Epithelial cell of prostate (primary cell): ENCODE measurements around the gene DNMT1.
"Not testable (repeated sequence)": the region's sequence is repeated elsewhere in the genome, so short reads cannot be mapped to it uniquely, and the experiment has no call there.

Experiments
- DNase-seq: peaks from one replicate; pipeline ENCODE4 v3.0.0-alpha.2; 2011; ENCODE audit warnings: low read depth, low spot score
- H3K27ac ChIP-seq: fragments of 450-650 bp; 2 replicates; pipeline ENCODE4 v1.5.1; 2017; ENCODE audit warnings: mild to moderate bottlenecking

The DNMT1 gene

DNA sequence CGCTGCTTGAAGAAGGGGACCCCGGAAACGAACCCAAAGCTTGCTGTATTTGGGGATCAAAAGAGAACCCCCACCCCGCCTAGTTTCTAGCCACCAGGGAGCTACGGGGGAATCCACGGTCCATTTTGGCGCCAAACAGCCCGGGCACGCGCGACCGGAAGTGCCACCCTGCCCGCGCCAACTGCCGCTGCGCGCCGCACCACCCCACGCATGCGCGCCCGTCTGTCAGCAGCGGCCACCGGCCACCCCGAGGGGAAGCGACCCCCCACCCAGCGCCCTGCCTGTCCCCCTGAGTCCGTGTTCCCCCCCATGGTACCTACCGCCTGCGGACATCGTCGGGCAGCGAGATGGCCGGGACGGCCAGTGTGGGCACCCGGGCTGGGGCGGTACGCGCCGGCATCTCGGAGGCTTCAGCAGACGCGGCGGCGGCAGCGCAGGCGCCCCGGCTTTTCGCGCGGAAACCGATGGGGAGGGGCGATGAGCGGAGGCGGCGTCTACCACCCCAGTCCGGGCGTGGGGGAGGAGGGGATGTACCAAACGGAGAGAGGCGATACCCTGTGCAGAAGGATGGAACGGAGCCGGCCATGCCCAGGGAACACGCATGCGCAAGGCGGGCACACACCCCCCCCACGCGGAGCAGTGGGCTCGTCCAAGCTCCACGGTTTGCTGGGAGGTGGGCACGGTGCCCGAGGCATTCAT lies at the start of gene DNMT1:
Gene DNMT1, minus strand, starts transcription at position 454 of the 699 bp plus-strand sequence. Its CDS starts 54 bp downstream, at position 400.
- DNase-seq: peak; percentile 82
- H3K27ac ChIP-seq: peak within 1 kb of the TSS; percentile 72

DNA sequence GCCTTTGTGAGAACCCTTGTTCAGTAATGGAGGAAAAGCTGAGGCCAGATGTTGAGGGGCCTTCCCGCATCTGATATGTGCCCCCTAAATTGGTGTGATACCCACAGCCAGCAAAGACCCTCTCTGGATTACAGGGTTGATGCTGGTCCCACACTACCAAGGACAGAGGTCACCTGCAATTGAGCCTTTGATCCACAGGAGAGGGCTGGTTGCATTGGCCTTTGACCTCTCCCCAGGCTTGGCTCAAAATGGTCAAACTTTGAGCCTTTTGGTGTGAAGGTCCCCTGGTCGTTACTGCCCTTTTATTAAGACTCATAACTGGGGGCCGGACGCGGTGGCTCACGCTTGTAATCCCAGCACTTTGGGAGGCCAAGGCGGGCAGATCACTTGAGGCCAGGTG lies 48.9 kb upstream of the DNMT1 start:
- no peak for DNase-seq
- H3K27ac ChIP-seq: no peak overlapping the region

DNA sequence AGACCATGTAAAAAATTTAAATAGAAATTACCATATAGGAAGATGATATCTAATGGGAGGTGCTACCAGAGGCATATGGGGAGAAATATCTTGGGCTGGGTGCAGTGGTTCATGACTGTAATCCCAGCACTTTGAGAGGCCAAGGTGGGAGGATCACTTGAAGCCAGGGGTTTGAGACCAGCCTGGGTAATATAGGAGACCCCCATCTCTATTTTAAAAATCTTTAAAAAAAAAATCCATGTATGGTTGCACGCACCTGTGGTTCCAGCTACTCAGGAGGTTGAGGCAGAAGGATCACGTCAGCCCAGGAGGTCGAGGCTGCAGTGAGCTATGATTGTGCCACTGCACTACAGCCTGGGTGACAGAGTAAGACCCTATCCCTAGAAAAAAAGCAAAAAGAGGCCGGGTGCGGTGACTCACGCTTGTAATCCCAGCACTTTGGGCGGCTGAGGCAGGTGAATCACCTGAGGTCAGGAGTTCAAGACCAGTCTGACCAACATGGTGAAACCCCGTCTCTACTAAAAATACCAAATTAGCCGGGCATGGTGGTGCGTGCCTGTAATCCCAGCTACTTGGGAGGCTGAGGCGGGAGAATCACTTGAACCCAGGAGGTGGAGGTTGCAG lies 47.2 kb upstream of the DNMT1 start:
- DNase-seq, H3K27ac ChIP-seq: not testable (repeated sequence)

DNA sequence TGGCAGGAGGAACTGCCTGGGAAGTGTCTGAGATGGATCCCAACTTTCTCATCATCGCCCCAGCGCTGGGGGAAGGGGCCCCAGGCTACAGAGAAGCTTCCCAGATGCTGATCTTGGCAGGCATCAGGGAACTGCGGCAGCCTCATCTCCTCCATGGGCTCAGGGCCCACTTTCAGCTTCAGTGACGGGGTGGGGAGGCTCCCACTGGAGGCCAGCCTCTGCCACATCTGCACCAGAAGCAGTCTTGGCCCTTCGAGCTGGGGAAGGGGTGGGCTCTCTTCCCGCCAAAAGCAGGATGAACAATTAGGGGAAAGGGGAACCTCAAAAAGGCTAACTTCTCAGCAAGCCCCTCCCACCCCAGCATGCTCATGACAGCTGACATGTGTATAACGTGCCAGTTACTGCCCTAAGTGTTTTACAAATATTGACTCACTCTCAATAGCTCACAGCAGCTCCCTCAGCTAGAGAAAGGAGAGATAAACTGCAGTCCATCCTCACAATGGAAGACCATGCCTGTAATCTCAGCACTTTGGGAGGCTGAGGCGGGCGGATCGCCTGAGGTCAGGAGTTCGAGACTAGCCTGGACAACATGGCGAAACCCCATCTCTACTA lies 43.5 kb upstream of the DNMT1 start:
- H3K27ac ChIP-seq: no peak overlapping the region
- DNase-seq: no peak

DNA sequence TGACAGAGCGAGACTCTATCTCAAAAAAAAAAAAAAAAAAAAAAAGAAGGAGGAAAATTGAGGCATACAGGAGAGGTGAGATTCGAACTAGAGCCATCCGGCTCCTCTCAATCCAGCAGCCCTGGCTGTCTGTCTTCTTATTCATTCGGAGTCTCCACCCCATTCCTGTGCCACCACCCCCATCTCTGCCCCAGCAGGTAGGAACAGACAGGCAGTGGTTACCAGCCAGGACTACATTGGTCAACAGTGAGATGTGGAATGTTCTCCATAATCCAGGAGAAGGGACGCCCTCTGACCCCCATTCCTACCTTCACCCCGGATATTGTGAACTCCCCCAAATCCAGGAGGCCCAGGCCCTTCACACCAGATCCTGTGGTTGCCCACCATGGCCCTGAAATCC lies 42.9 kb upstream of the DNMT1 start:
- DNase-seq: no peak
- no peak overlapping the region for H3K27ac ChIP-seq

DNA sequence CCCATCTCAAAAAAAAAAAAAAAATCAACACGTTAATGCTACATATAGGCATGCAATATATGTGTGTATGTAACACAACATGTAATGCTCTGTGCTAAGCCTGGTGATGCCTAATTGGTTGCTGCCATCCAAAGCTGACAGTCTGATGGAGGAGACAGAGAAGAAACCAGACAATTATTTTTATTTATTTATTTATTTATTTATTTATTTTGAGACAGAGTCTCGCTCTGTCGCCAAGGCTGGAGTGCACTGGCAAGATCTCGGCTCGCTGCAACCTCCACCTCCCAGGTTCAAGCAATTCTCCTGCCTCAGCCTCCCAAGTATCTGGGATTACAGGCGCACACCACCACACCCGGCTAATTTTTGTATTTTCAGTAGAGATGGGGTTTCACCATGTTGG lies 40.7 kb upstream of the DNMT1 start:
- not testable (repeated sequence) for H3K27ac ChIP-seq, DNase-seq

DNA sequence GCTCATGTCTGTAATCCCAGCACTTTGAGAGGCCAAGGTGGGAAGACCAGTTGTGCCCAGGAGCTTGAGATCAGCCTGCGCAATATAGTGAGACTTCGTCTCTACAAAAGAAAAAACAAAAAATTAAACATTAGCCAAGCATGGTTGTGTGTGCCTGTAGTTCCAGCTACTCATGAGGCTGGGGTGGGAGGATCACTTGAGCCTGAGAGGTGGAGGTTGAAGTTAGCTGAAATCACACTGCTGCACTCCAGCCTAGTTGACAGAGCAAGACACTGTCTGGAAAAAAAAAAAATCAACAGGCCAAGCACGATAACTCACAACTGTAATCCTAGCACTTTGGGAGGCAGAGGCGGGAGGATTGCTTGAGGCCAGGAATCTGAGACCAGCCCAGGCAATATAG lies 40.2 kb upstream of the DNMT1 start:
- no peak for DNase-seq
- no peak overlapping the region for H3K27ac ChIP-seq

DNA sequence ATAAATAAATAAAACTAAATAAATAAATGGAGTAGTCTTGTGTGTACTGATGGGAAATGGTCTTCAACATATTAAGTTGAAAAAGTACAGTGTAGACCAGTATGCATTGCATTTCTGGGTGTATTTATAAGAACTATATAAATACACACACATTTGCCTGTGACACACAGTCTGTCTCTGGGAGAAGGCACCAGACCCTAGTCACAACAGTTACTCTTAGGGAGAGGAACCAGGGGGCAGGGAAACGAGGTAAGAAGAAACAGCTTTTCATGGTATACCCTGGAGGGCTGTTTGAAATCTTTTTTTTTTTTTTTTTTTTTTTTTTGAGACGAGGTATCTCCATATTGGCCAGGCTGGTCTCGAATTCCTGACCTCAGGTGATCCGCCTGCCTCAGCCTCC lies 39.2 kb upstream of the DNMT1 start:
- H3K27ac ChIP-seq: no peak overlapping the region
- DNase-seq: no peak

DNA sequence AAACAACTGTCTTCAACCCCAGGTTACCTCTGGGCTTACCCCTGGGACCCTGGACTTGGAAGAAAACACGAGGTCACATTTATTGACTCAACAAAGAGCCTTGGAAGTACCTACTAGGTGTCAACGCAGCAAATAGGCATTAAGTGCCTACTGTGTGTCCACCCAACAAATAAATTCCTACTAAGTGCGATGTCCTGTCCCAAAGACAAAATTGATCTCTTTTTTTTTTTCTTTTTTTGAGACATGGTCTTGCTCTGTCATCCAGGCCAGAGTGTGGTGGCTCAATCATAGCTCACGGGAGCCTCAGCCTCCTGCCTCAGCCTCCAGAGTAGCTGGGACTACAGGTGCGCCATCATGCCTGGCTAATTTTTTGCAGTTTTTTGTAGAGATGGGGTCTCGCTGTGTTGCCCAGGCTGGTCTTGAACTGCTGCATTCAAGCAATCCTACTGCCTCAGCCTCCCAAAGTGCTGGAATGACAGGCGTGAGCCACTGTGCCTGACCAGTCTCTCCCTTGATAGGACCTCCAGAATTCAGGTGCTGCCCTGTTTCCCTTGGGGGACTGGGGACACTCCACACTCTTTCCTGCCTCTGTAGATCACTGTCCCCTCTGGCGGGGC lies 37.0 kb upstream of the DNMT1 start:
- DNase-seq: no peak
- H3K27ac ChIP-seq: no peak overlapping the region

DNA sequence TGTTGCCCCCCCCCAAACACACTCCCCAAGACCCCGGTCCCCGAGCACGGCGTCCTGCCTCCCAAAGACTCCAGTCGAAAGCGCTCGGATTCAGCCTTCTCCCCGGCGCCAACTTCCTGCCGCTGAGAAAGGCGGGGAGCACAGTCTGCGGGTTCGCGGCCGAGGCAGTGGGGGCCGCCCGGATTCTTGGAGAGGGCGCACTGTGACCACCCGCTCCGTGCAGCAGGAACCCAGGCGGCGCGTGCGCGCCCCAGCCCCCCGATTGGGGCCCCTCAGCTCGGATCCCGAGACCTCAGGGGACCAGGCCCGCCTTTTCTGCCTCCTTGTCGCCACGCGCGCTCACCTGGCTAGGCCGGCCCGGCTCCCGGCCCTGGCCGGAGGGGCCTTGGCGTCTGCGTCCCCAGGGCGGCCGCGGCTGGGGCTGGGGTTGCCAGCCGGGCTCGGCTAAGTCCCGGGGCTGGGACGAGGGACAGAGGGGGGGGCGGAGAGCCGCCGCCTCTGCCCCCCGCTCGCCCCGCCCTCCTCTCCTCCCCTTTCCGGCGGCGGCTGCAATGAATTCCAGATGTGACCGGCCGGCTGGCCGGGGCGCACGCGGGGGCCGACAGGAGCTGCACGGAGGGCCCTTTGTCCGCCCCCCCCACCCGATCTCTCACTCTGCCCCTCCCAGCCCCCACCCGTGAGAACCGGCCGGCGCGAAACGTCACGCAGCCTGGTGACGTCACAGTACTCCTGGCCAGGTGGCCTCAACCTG lies 36.3 kb upstream of the DNMT1 start, which contains the start of gene S1PR2:
Gene S1PR2, minus strand, starts transcription at position 471 of the 751 bp plus-strand sequence. CDS start 6,426 bp downstream, outside the sequence.
- H3K27ac ChIP-seq: peak within 1 kb of the TSS; percentile 13
- no peak for DNase-seq

DNA sequence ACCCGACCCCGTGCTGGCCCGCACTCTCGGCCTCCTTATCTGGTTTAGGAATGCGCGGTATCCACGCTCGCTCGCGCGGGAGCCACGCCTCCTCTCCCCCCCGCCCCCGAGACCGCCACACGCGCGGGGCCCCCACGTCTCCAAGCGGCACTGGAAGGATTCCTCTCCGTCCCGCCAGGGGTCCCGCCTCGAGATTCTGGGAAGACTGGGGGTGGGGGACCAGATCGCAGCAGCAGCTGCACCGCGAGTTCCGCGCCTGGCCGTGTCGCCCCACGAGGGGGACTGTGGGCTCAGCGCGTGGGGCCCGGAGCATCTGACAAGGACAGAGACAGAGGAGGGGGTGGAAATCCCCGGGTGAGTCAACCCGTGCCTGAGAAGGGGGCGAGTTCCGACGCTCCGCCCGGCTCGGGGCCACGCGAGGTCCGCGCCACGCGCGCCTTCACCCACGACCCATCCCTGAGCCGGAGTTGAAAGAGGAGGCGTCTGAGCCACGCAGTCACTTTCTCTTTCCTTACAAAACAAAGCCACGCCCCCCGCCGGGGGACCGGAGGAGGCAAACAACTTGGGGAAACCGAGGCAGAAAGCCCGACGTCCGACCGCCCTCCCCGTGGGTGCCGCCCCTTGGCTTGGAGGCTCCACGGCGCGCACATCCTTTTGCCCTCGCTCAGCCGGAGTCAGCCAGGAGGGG lies 35.6 kb upstream of the DNMT1 start:
- no peak for DNase-seq
- H3K27ac ChIP-seq: no peak overlapping the region

DNA sequence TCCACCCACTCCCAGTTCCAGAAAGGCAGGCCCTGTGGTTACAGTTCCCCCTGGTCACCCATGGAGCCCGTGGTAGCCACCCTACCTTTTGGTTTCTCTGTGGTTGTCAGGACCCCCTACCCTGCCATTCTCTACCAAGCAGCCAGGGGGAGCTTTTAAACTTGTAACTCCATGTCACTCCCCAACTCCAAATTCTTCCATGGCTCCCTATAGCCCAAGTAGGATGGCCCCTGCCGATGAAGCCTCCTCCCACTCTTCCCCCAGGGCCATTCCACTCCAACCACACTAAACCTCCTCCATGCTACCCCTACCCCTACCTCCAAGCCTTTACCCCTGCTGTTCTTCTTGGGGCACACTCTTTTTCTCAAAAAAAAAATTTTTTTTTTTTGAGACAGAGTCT lies 34.2 kb upstream of the DNMT1 start:
- no peak for DNase-seq
- no peak overlapping the region for H3K27ac ChIP-seq

DNA sequence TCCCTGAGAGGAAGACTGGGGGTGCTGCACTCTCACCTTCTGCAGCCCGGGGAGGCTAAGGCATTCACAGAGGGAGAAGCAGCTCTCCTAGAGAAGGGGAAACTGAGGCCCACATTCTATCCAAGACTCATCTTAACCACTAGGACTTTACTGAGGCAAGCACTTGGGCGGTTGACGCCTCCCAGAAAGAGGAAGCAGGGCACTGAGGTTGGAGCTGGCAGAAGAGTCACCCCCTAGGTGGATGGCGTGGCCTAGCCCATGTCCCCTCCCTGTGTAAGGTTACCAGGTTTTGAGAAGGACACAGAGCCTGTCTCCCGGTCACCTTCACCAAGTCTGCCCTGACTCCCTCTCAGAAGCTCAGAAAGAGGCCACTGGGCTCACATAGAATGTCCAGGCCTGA lies 33.6 kb upstream of the DNMT1 start:
- no peak overlapping the region for H3K27ac ChIP-seq
- no peak for DNase-seq

DNA sequence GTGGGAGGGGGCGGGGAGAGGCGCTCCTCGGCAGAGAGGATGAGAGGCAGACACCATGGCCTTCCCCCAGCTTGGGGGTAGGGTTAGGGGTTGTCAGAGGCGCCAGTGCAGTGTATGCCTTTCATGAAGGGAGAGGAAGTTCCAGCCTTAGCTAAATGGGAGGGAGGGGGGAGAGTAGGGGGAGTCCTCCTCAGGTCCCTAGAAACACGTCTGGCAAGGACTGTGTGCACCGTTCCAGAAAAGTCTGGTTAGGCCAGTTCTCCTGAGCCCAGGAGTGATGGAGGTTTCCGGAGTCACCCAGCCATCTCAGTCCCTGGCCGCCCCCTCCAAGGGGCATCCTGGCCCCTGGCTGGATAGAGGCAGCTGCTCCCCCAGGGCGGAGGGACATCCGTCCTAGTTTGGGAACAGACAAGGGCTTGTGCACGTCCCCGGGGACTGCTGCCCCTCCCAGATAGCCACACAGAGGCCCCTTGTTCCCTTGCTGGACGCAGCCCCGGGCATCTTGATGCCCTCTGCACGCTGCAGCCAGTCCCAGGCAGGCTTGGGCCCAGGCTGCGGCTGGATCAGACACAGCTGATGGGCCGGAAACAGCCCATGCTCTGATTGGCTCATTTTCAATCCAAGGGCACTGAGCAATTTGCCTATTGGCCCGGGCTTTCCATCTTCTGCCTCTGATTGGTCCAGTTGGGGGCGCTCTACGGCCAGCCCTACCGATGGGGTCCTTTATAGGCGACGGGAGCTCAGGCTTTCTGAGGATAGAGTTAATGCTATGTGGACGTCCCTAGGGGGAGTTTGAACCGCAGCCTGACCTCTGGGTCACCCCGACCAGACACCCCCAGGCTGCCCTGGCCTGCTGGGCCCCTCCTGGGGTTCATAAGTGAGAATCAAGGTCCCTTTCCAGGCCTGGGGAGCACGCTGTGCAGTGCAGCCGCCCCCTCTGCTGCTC lies 32.5 kb upstream of the DNMT1 start:
- no peak overlapping the region for H3K27ac ChIP-seq
- no peak for DNase-seq

DNA sequence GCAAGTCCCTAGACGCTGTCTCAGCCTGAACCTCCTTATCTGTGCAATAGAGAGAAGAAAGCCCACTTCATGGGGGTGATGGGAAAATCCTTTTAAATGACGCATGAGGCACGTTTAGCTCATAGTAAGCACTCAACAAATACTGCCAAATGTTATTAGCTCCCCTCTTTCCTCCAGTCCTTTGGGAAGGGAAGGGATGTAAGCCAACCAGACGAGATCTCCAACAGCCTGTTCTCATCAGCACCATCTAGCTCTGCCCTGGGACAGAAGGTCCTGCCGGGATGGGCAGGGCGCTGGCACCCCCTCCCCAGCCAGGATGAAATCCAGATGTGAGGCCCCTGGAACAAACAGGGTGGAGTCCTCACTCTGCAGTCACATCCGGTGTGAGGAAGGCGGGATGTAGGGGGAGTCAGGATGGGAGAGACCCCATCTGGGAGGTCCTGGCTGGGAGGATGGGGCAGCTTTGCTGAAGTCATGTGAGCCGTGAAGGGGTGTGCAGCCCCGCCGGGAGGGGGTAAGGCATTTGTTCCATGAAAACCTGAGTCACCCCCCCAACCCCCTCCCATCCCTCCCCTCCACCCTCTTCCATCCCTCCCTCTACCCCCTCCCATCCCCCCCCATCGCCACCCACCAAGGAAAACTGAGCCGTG lies 31.7 kb upstream of the DNMT1 start:
- H3K27ac ChIP-seq: no peak overlapping the region
- DNase-seq: no peak

DNA sequence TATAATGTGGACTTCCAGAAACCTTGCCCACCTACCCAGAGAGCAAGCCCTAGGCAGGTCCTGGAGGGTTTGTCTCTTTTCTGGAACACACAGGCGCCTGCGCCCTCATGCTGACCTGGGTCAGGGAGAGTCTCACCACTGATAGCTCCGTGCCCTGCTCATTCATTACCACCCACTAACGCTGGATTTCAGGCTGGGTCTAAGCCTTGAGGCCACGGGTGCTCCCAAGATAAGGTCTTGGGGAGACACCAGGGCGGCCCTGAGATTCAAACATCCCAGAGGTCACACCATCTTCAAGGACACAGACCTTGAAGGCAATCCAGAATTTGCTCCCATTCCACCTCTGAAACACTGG lies 31.2 kb upstream of the DNMT1 start:
- no peak overlapping the region for H3K27ac ChIP-seq
- no peak for DNase-seq

DNA sequence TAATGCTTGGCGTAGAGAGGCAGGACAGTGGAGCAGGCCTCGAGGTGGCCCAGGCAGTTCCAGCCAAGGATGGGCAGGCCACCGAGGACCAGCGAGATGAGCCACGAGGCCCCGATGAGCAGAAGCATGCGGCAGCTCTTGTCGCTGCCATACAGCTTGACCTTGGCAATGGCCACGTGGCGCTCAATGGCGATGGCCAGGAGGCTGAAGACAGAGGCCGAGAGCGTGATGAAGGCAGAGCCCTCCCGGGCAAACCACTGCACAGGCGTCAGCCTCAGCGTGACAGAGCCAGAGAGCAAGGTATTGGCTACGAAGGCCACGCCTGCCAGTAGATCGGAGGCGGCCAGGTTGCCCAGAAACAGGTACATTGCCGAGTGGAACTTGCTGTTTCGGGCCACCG lies 29.6 kb upstream of the DNMT1 start:
- DNase-seq: no peak
- no peak overlapping the region for H3K27ac ChIP-seq

DNA sequence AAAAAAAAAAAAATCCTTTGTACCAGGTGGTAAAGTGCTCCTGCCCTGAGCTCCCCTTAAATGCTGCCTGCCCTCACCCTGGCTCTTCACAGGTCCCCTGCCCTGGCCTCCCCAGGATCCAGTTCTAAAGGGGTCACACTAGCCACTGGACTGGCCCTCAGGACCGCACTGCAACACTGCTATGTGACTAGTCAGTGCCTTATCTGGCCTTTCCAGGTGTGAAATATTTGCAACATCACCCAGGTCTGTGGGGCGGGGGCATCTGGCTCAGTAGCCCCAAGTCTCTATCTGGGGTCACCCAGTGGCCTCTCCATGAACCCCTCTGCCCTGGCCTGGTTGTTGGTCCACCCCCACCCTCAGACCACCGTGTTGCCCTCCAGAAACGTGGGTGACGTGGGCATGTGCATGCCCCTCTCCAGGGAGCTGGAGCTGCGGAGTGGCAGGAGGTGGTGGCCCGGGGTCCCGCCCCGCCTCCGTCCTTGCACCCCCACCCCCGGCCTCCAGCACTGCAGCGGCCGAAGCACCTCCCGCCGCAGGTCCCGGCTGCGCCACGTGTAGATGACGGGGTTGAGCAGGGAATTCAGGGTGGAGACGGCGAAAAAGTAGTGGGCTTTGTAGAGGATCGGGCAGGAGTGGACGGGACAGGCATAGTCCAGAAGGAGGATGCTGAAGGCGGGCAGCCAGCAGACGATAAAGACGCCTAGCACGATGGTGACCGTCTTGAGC lies 28.9 kb upstream of the DNMT1 start:
- H3K27ac ChIP-seq: no peak overlapping the region
- DNase-seq: no peak
